HG02943 (cell line): Measurements from ENCODE around the gene PATL1.

ENCODE experiments used
- ATAC-seq: cut with Tn5 transposase; IDR thresholded peaks from one replicate; pipeline ENCODE4 v1.9.1; 2021; ENCODE audit warnings: mild to moderate bottlenecking, low read depth, moderate library complexity; ENCODE audit not compliant: unreplicated experiment

Gene PATL1

DNA sequence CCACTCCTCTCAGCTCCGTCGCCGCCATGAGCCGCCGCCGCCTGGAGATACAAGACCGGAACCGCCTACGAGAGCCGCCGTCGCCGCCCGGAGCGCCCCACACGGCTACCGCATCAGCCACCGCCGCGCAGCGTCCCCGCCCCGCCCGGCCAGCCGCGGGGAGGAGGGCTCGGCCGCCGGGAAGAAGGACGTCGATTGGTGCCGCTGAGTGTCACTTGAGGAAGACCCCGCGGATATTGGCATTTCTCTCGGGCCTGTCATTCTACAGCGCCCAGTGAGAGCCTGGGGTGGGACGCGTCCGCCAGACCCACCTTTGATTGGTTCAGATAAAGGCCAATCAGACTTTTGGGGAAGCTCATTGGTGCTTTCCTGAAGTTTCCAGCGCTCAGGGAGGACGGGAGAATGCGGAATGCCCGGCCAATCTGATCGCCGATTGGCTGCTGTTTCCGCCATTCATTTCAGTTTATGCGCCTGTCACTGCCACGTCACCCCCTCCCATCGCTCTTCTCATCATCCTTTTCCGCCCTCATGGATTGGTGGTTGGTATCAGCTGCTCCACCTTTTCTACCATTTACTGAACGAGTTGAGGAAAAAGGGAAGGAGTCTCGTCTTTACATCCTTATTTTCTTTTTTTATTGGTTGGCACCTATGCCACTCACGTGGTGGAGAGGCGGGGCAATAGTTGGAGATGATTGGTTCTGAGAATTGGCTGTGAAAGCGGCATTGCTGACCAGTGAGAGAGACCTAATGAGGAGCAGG lies 53.0 kb downstream of the PATL1 start, which contains the start of gene OSBP:
Gene OSBP, minus strand, starts transcription at position 138 of the 759 bp plus-strand sequence. Its CDS starts 110 bp downstream, at position 28.
- ATAC-seq, result peak; percentile 91

DNA sequence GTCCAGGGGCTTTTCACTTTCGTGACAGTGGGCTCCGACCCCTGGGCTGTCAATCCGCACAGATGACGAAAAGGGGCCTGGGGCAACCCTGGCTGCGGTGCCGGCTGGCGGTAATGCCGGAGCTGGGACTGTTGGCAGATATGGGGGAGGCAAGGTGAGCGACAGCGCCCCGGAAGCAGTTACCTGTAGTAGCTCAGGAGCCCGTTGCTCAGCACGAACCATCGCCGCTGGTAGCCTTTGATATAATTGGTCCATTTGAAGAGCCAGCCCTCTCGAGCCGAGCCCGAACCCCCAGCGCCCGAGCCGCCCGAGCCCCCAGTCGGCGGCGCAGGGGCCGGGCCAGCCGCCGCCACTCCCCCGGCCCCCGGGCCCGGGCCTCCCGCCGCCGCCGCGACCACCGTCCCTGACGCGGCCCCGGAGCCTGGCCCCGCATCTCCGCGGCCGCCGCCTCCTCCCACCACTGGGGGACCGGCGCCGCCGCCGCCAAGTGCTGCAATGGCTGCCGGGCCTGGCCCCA lies 53.7 kb downstream of the PATL1 start:
- ATAC-seq, result peak; percentile 21

GRCh38 chr11:59614277-59615119 lies 54.3 kb downstream of the PATL1 start:
- no peak for ATAC-seq

- ATAC-seq, result no peak
Observed at GRCh38 chr11:59611570-59612565, 57.0 kb downstream of the PATL1 start.

DNA sequence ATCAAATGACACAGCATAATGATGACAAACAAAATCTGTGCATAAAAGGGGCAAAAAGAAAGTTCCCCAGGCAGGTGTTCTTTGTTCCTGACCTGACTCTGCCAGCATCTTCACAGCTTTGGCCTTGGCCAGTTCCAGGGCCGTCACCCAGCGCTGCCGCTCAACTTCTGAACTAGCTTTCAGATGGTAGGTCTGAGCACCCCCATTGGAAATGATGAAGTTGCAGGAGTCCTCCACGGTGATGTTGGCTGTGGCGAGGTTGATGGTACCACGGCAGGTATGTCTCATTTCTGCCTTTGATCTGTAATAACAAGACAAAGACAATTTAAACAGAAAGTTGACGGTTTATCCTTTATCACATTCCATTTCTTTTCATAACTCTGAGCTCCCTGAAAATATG lies 58.5 kb downstream of the PATL1 start:
- no peak for ATAC-seq

- ATAC-seq, result no peak
Observed at GRCh38 chr11:59607703-59608454, 61.0 kb downstream of the PATL1 start.

GRCh38 chr11:59602432-59602831 lies 66.4 kb downstream of the PATL1 start:
- ATAC-seq, result no peak

- ATAC-seq, result no peak
Observed at GRCh38 chr11:59601788-59602187, 67.0 kb downstream of the PATL1 start.

- ATAC-seq, result no peak
Observed at GRCh38 chr11:59600636-59601035, 68.2 kb downstream of the PATL1 start.

DNA sequence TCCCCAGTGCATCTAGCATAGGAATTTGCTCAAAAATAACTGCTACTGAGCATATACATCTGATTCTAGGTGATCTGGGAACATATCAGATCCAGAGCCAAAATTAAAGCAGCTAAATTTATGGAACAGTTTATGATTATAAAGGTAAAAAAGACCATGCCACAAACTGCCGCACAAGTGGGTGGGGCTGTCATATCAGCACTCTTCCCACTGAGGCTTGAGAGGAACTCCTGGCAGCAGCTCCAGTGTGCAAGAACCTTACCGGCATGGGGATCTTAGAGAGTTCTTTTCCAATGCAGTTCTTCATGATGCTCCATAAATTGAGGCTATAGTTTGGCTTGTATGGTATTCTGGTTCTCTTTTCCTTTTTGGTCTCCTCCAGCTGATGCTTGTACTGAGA lies 68.6 kb downstream of the PATL1 start:
- no peak for ATAC-seq

GRCh38 chr11:59598961-59599360 lies 69.9 kb downstream of the PATL1 start:
- no peak for ATAC-seq
